Astrocyte of the spinal cord (primary cell): Measurements from ENCODE around the gene TYW1.
"Not testable (repeated sequence)": the region's sequence is repeated elsewhere in the genome, so short reads cannot be mapped to it uniquely, and the experiment has no call there.

Experiments
- DNase-seq: peaks from one replicate; pipeline ENCODE4 v3.0.0; 2011; ENCODE audit warnings: low read depth, low spot score
- H3K4me3 ChIP-seq: 2 replicates; pipeline ENCODE4 v1.5.1; 2011; ENCODE audit warnings: low read depth, mild to moderate bottlenecking, low read length, moderate library complexity
- in situ Hi-C: cut with HindIII; loops from 2 replicates; pipeline ENCODE4 v1.10.0; 2017; ENCODE audit warnings: low sequenced_read_pairs
- TF ChIP-seq, protein P1 (sequence below): IDR thresholded peaks from 2 replicates; pipeline ENCODE4 v1.5.1; 2012; ENCODE audit warnings: low read depth, mild to moderate bottlenecking, low read length, inconsistent platforms

TYW1 gene

DNA sequence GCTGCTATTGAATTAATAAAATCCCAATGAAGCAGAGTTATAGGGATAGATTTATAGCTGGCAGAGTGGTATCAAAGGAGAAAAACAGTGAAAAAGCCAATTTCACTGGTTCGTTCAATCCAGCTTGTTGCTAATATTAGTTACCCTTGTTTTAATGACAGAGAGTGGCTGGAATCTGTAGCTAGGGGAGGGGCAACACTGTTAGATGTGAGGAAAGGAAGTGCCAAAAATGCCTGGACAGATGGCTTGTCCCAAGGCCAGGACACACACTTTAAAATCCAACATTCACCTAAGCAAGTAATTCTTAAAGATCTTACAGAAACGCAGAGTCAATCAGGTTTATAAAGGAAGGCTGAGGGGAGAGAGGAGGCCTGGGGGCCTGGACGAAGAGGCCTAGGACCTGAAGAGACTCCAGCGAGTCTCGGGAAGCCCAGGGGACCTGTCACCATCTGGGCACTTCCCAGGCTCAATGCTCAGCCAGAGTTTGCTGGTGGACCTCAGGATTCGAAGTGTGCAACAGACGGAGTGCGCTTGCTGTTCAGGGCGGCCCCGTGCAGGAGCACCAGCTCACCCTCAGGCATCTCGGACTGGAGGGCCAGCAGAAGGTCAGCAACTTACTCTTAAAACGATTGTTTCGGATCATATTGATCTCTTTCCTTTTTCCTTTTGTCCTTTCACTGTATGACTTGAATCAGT, 38.9 kb upstream of the TYW1 start:
- no peak for DNase-seq
- H3K4me3 ChIP-seq = no peak overlapping the region
- in situ Hi-C loops = no loop called here
- TF ChIP-seq, protein P1, sequence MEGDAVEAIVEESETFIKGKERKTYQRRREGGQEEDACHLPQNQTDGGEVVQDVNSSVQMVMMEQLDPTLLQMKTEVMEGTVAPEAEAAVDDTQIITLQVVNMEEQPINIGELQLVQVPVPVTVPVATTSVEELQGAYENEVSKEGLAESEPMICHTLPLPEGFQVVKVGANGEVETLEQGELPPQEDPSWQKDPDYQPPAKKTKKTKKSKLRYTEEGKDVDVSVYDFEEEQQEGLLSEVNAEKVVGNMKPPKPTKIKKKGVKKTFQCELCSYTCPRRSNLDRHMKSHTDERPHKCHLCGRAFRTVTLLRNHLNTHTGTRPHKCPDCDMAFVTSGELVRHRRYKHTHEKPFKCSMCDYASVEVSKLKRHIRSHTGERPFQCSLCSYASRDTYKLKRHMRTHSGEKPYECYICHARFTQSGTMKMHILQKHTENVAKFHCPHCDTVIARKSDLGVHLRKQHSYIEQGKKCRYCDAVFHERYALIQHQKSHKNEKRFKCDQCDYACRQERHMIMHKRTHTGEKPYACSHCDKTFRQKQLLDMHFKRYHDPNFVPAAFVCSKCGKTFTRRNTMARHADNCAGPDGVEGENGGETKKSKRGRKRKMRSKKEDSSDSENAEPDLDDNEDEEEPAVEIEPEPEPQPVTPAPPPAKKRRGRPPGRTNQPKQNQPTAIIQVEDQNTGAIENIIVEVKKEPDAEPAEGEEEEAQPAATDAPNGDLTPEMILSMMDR = no peak

DNA sequence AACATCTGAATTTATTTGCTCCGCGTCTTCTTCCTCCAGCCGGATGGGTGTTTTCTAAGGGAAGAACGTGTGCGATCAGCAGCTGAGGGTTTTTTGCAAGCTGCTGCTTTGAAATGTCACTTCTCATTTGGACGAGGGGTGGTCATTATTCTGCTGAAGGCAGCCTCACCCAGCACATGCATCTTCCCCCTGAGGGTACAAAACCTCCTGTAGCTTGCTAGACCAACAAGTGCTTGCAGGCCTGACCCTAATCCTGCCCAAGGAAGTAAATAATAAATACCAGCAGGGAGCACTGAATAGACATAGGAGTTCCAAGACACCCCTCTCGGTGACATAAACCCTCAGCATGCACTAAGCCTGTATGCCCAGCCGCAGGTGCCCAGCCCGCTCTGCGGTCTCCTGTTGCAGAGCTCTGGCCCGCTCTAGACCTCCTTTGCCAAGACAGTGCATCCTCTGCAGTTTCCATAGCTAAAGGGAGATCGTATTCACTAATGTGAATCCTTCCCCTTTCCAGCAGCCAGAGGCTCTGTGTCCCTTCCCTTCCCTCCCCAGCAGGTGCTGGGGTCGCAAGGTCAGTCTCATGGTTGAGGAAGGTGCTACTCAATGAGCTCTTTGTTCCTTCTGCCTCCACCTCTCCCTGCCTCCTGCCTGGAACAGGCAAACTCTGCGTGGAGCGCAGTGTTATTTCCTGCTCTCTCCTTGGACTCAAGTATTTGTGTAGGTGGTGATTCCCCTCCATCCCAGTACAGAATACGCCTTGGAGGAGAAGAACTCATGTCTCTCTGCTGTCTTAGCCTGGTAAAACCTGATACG, 37.9 kb upstream of the TYW1 start:
- TF ChIP-seq, protein P1 = no peak
- no peak for DNase-seq

DNA sequence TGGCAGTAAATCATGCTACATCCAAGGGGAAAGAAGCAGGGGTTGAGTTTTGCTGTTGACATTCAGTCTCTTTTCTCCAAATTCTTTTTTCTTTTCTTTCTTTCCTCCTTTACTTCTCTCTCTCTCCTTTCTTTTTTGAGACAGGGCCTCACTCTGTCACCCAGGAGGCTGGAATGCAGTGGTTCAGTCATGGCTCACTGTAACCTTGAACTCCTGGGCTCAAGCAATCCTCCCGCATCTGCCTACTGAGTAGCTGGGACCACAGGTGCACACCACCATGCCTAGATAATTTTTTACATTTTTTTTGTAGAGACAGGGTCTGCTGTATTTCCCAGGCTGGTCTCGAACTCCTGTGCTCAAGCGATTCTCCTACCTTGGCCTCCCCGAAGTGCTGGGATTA, 36.4 kb upstream of the TYW1 start:
- in situ Hi-C loops = no loop called here
- H3K4me3 ChIP-seq = no peak overlapping the region
- DNase-seq = no peak
- TF ChIP-seq, protein P1 = no peak

More for the DNA sequence above, 37.9 kb upstream of the TYW1 start:
- no peak overlapping the region for H3K4me3 ChIP-seq
- in situ Hi-C loops = no loop called here

DNA sequence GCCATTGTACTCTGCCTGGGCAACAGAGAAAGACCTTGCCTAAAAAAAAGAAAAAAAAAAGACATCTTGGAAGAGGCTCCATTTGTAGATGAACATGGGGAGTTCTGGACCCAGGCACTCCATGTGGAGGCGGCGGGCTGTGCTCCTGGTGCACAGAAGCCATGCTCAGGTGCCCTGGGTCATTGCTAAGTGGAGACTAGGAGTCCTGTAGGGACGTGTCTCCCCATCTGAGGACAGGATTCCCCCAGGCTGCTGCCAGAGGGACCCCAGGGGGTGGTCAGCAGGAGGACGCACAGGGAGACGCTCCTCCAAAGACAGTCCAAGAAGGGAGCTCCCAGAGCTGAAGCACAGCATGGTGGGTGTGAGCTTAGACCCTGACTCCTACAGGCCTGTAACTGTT, 35.5 kb upstream of the TYW1 start:
- H3K4me3 ChIP-seq = no peak overlapping the region
- in situ Hi-C loops = no loop called here
- TF ChIP-seq, protein P1 = no peak
- DNase-seq = no peak

DNA sequence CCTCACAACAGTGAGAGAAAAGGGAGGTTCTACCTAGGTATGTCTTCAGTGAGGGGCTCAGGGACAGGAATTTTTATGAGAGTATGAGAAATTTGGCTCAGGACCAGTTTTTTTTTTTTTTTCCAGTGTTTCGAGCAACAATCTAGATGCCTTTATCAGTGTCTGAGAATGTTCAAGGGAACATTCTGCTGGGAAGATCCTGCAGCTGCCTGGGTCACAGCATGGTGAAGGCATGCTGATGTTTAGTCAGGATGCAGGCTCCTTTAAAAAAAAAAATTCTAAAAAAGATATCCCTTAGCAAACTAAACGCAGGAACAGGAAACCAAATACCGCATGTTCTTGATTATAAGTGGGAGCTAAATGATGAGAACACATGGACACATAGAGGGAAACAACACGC, 32.2 kb upstream of the TYW1 start:
- in situ Hi-C loops = no loop called here
- H3K4me3 ChIP-seq = no peak overlapping the region
- peak; percentile 31 for DNase-seq
- TF ChIP-seq, protein P1 = no peak

DNA sequence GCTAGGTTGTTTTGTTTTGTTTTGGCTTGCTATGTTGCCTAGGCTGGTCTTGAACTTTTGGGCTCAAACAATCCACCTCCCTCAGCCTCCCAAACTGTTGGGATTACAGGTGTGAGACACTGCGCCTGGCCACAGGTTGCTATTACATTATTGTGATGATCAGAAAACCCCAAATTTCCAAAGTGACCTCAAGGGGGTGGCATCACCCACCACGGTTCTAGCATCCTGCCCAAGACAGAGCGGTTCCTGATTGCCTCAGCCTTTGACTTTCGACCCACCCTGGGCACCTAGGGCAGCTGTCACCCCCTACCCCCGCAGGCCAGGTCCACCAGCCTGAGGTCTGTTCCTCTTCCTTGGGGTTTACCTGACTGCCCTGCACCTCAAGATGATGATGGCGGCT, 29.6 kb upstream of the TYW1 start:
- in situ Hi-C loops = no loop called here
- no peak for DNase-seq
- H3K4me3 ChIP-seq = no peak overlapping the region
- TF ChIP-seq, protein P1 = no peak

DNA sequence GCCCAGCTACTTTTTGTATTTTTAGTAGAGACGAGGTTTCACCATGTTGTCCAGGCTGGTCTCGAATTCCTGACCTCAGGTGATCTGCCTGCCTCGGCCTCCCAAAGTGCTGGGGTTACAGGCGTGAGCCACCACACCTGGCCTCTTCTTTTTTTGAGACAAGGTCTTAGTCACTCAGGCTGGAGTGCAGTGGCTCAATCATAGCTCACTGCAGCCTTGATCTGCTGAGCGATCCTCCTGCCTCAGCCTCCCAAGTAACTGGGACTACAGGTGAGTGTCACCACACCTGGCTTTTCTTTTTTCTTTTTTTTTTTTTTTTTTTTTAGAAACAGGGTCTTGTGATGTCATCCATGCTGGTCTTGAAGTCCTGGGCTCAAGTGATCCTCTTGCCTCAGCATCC, 27.6 kb upstream of the TYW1 start:
- H3K4me3 ChIP-seq, DNase-seq, in situ Hi-C loops: not testable (repeated sequence)
